Common myeloid progenitor, CD34-positive (primary cell): Measurements from ENCODE around the gene TRPM3.

Experiments
- CTCF ChIA-PET: fragments of 350-600 bp; sonication (Branson Sonifier 250); formaldehyde crosslinking; loops from one replicate; lab custom pipeline; 2021; ENCODE audit warnings: antibody characterized with exemption; lab: Charles Lee
- POLR2A ChIA-PET: fragments of 350-600 bp; sonication (Branson Sonifier 250); formaldehyde crosslinking; loops from one replicate; lab custom pipeline; 2021; ENCODE audit warnings: antibody characterized with exemption; lab: Charles Lee
- DNase-seq, 3 donors: peaks; one replicate each; pipeline versions ENCODE4 v3.0.0 to v3.0.0-alpha.2; 2013
- H3K27ac ChIP-seq, 2 experiments: 1 replicate in 1 of 2; 2 replicates in 1 of 2; pipeline ENCODE4 v1.7.0; 2013; ENCODE audit warnings: inconsistent platforms in 2 of 2, low read length in 2 of 2, mild to moderate bottlenecking in 2 of 2, low read depth in 1 of 2, moderate library complexity in 1 of 2; ENCODE audit not compliant: severe bottlenecking in 2 of 2, insufficient read depth in 1 of 2, poor library complexity in 1 of 2
- H3K27me3 ChIP-seq, 5 experiments: replicated peaks in 2 of 5; 1 replicate in 3 of 5; 2 replicates in 2 of 5; pipeline versions ENCODE4 v1.6.1 to v1.7.0; 2013; ENCODE audit warnings: low read length in 4 of 5, mild to moderate bottlenecking in 2 of 5, moderate library complexity in 2 of 5, inconsistent platforms in 1 of 5; ENCODE audit not compliant: insufficient read depth in 5 of 5, control insufficient read depth in 4 of 5
- H3K36me3 ChIP-seq, 4 experiments: 1 replicate in 2 of 4; 2 replicates in 2 of 4; pipeline versions ENCODE4 v1.6.1 to v1.7.0; 2013; ENCODE audit warnings: low read length in 3 of 4, control low read depth in 1 of 4, mild to moderate bottlenecking in 1 of 4; ENCODE audit not compliant: control insufficient read depth in 4 of 4, insufficient read depth in 4 of 4
- H3K4me1 ChIP-seq, 4 experiments: 1 replicate in 3 of 4; 2 replicates in 1 of 4; pipeline versions ENCODE4 v1.6.1 to v1.7.1; 2013; ENCODE audit warnings: low read length in 3 of 4, mild to moderate bottlenecking in 3 of 4, control low read depth in 1 of 4, inconsistent platforms in 1 of 4, moderate library complexity in 1 of 4; ENCODE audit not compliant: control insufficient read depth in 4 of 4, insufficient read depth in 4 of 4; ENCODE audit errors: control extremely low read depth in 1 of 4
- H3K4me3 ChIP-seq, 7 experiments: 1 replicate in 4 of 7; 2 replicates in 3 of 7; pipeline versions ENCODE4 v1.5.1 to v1.7.0; 2013; ENCODE audit warnings: mild to moderate bottlenecking in 7 of 7, low read length in 6 of 7, moderate library complexity in 6 of 7, inconsistent platforms in 2 of 7, low read depth in 2 of 7, control low read depth in 1 of 7; ENCODE audit not compliant: insufficient read depth in 4 of 7, control insufficient read depth in 1 of 7; ENCODE audit errors: extremely low read depth in 1 of 7
- H3K9me3 ChIP-seq, 5 experiments: 1 replicate in 4 of 5; 2 replicates in 1 of 5; pipeline versions ENCODE4 v1.6.1 to v1.7.1; 2013; ENCODE audit warnings: low read length in 4 of 5, mild to moderate bottlenecking in 2 of 5, inconsistent platforms in 1 of 5, low read depth in 1 of 5, moderate library complexity in 1 of 5; ENCODE audit not compliant: control insufficient read depth in 4 of 5, insufficient read depth in 2 of 5; ENCODE audit errors: control extremely low read depth in 1 of 5
- WGBS: methylation state at CpG from one replicate; pipeline ENCODE4 v1.1.5; 2013; ENCODE audit not compliant: insufficient coverage; 5-methylcytosine and 5-hydroxymethylcytosine counted together

TRPM3 gene

DNA sequence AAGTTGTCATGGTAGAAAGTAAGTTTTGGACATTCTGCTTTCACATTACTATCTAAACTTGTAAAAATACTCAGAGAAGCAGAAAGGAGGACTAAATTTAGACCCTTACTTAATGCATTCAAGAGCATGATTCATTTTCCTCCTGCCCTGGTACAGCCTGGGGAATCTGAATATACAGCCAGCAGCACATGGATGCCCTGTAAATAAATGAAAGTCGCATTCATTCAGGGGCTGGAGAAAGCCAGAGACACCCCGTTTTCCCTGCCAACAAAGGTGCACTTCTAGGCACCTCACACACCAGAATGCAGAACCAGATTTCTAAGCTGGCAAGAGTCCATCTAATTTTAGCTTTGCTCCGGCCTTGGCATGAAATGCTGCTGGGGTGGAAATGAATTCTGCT is 534.2 kb downstream of the TRPM3 start:
- Histone ChIP-seq H3K36me3 (no peaks in the 10 kb centered on the region), H3K27ac (no peak overlapping the region), H3K27me3 (no peaks in the 10 kb centered on the region), H3K9me3 (no peaks in the 10 kb centered on the region), H3K4me3 (no peak overlapping the region), H3K4me1 (no peaks in the 10 kb centered on the region)
- WGBS = 92% methylated on average over 3 of the region's 3 CpGs
- ChIA-PET CTCF (interaction anchor here (1.0 to 2.4 kb wide), 2 partner anchors 15 to 64 kb away, joined by 3 to 10 read pairs; no protein-coding TSS in a partner anchor), POLR2A (no interaction called here)
- no peak for DNase-seq

DNA sequence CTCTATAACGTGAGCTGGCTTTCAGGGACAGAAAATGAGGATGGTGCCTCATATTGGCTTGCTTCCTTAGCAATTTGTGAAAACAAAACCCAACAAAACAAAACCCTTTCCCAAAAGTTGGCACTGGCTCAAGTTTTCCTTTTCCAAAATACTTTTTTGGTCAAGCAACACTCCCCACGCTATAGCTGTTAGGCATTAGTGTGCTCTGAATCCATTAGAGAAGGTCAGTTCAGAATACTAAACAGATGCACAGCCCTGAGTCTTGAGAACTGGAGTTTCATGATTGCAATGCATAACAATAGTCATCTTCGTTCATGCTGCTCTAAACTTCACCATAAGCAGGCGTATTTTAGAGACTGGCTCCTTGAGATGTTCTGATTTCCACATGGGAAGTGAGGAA is 534.9 kb downstream of the TRPM3 start:
- WGBS = 96% methylated on average over 2 of the region's 4 CpGs
- CTCF ChIA-PET = interaction anchor here (1.0 to 2.4 kb wide), 2 partner anchors 16 to 64 kb away, joined by 3 to 10 read pairs; no protein-coding TSS in a partner anchor
- no peaks in the 10 kb centered on the region for H3K36me3 ChIP-seq
- no peak overlapping the region for H3K4me3 ChIP-seq
- POLR2A ChIA-PET = no interaction called here
- no peak overlapping the region for H3K27ac ChIP-seq
- no peaks in the 10 kb centered on the region for H3K9me3 ChIP-seq
- peaks cover 0 to 2% (median 0%) of the 10 kb centered on the region in 4 experiments for H3K4me1 ChIP-seq
- no peaks in the 10 kb centered on the region for H3K27me3 ChIP-seq
- DNase-seq = no peak

DNA sequence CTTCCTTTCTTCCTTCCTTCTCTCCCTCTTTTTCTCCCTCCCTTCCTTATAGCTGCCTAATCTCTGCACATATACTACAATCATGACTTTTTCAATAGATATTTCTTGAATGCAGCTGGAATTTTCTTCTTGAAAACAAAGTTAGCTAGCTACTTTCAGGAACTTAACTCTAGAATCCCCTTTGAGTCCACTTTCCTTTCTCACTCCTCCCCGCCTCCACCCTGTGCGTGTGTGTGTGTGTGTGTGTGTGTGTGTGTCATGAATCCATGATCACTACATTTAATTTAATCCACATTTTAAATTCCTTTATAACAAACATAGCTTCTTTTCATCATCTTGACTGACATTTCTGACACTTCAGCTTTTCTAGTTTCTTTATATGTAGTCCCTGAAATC is 539.5 kb downstream of the TRPM3 start:
- no peak for DNase-seq
- Histone ChIP-seq H3K9me3 (no peaks in the 10 kb centered on the region), H3K27me3 (no peaks in the 10 kb centered on the region), H3K27ac (no peak overlapping the region), H3K4me1 (peaks cover 0 to 17% (median 0%) of the 10 kb centered on the region in 4 experiments), H3K4me3 (no peak overlapping the region), H3K36me3 (no peaks in the 10 kb centered on the region)
- POLR2A ChIA-PET = no interaction called here
- WGBS = no CpG with 5 or more reads among the region's 2 CpGs
- CTCF ChIA-PET = interaction anchor here (0.6 to 1.3 kb wide), 5 partner anchors 15 to 350 kb away, joined by 3 to 4 read pairs (median 4); no protein-coding TSS in a partner anchor

DNA sequence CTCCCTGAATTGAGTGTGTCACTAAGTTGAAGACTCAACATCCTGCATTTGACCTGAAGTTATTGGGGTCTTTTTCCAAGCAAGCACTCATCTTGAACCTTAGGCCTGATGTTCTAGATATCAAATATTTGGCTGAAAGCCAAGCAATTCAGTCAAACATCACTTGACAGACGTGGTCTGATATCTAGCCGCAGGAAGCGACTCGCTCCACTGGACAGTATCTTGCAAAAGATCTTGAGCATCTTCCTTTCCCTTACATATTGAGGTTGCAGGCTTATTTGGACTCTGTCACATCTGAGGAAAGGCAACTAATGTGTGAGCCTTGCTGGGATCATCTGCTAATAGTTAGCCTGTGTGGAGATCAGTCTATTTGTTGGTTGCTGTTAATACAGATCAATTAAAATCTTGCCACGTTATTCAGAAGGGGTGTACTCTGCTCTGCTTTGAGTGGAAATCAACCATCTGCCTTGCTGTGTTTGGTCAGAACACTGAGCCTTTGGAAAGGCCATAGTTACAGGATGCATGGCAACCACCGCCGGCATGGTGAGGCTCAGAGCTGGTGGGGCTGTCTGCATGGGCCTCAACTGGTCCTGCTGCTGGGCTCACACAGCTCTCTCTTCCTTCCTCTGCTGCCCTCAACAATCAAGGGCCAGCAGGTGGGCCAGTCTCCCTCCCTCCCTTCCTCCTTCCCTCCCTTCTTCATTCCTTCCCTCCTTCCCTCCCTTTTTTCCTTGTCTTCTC is 540.0 kb downstream of the TRPM3 start:
- Histone ChIP-seq H3K4me1 (peaks cover 0 to 17% (median 0%) of the 10 kb centered on the region in 4 experiments), H3K27me3 (no peaks in the 10 kb centered on the region), H3K4me3 (no peak overlapping the region), H3K9me3 (no peaks in the 10 kb centered on the region), H3K36me3 (no peaks in the 10 kb centered on the region), H3K27ac (no peak overlapping the region)
- POLR2A ChIA-PET = no interaction called here
- WGBS = 100% methylated on average over 3 of the region's 7 CpGs
- CTCF ChIA-PET = interaction anchor here (0.9 to 1.3 kb wide), 4 partner anchors 10 to 119 kb away, joined by 3 to 4 read pairs (median 3); no protein-coding TSS in a partner anchor
- no peak for DNase-seq

DNA sequence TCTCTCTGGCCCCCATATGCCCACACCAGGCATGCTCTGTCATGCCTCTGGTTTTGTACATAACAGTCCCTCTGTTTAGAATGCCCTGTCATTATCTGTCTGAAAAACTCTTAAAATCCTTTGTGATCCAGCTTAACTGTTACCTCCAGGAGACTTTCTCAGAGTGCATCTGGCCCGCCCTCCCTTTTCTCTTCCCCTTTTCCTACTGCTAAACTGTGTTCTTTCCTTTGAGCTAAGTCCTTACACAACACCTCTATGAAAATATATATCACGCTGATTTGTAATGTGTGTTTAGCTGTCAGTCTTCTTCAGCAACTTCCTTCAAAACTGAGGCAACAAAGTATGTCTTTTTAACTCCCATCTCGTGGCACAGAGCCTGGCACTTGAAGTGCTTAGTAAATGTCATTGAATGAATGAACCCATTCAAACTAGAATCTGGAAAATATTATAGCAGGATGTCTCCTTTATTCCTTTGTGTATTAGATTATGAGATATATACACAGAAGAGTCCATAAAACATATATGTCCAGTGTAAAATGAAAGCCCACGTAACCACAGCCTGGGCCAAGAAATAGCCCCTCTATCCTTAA is 540.7 kb downstream of the TRPM3 start:
- Histone ChIP-seq H3K4me1 (peaks cover 0 to 17% (median 0%) of the 10 kb centered on the region in 4 experiments), H3K9me3 (no peaks in the 10 kb centered on the region), H3K4me3 (no peak overlapping the region), H3K36me3 (no peaks in the 10 kb centered on the region), H3K27ac (no peak overlapping the region), H3K27me3 (no peaks in the 10 kb centered on the region)
- CTCF ChIA-PET = interaction anchor here (0.9 kb wide), 1 partner anchor 10 kb away, joined by 3 read pairs; no protein-coding TSS in a partner anchor
- POLR2A ChIA-PET = no interaction called here
- 80% methylated on average over 2 of the region's 4 CpGs for WGBS
- DNase-seq = no peak

DNA sequence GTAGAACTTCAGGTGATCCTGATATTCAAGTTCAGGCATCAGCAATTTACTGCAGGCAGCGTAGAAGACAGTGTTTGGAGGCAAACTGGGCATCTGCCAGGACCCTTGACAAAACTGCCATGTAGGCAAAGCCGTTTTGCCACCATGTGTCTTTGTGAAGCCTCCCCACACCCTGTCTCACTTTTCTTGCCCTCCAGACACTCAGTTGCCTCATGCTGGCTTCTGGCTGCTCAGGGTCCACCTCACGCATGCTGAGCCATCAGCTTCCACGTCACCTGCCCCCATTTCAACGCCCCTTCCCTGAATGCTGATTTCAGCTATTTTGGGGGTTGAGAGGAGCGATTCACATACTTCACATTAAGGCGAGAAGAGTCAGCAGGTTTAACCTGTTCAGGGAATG is 541.7 kb downstream of the TRPM3 start:
- H3K36me3 ChIP-seq = no peaks in the 10 kb centered on the region
- H3K4me1 ChIP-seq = peaks cover 0 to 17% (median 0%) of the 10 kb centered on the region in 4 experiments
- ChIA-PET POLR2A (no interaction called here), CTCF (no interaction called here)
- H3K27ac ChIP-seq = no peak overlapping the region
- no peak for DNase-seq
- no peaks in the 10 kb centered on the region for H3K27me3 ChIP-seq
- no peak overlapping the region for H3K4me3 ChIP-seq
- H3K9me3 ChIP-seq = no peaks in the 10 kb centered on the region
- 100% methylated on average over 5 of the region's 7 CpGs for WGBS

DNA sequence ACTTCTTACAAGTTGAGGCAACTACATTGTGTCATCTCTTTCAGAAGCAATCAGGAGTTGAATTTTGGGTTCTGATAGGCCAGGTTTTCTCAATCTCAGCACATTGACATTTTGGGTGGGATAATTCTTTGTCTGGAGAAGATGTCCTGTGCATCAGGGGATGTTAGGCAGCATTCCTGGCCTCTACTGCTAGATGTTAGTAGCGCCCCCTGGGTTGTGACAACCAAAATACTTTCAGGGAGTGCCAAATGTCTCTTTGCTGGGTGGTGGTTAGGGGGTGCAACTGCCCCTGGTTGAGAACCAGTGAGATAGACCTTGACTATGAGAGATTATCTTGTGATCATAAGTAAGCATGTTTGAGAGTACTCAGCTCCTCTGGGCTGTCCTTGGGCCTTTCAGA is 542.7 kb downstream of the TRPM3 start:
- H3K9me3 ChIP-seq = no peaks in the 10 kb centered on the region
- CTCF ChIA-PET = no interaction called here
- H3K4me3 ChIP-seq = no peak overlapping the region
- no peaks in the 10 kb centered on the region for H3K27me3 ChIP-seq
- DNase-seq = no peak
- peaks cover 0 to 17% (median 0%) of the 10 kb centered on the region in 4 experiments for H3K4me1 ChIP-seq
- POLR2A ChIA-PET = no interaction called here
- WGBS = 100% methylated on average over 1 of the region's 1 CpG
- H3K36me3 ChIP-seq = no peaks in the 10 kb centered on the region
- H3K27ac ChIP-seq = no peak overlapping the region
